Aorta (tissue), 5 donors: Measurements from ENCODE around the gene PFDN1. TPM values are rescaled to one million over a fixed set of nuclear protein-coding genes. Genes with fewer than 3 reads are reported as not detected.

Experiments used
- ATAC-seq: fragments of 200-7000 bp; cut with Tn5 transposase; one replicate; pipeline ENCODE4 v1.9.1; 2022; ENCODE audit warnings: moderate library complexity; ENCODE audit not compliant: low FRiP score
- DNase-seq, 2 donors: peaks; one replicate each; pipeline ENCODE4 v3.0.0-alpha.2; 2020
- H3K27ac ChIP-seq, 2 donors: one replicate each; pipeline ENCODE4 v1.5.1; 2013; ENCODE audit warnings: low read length in 2 of 2, mild to moderate bottlenecking in 2 of 2, moderate library complexity in 2 of 2, control low read depth in 1 of 2, inconsistent platforms in 1 of 2, low read depth in 1 of 2
- H3K27me3 ChIP-seq, 2 donors: one replicate each; pipeline ENCODE4 v1.6.1; 2013; ENCODE audit warnings: control low read depth in 1 of 2, low read length in 1 of 2, mild to moderate bottlenecking in 1 of 2, moderate library complexity in 1 of 2; ENCODE audit not compliant: insufficient read depth in 2 of 2, control insufficient read depth in 1 of 2
- H3K36me3 ChIP-seq, 2 donors: one replicate each; pipeline ENCODE4 v1.6.1; 2013; ENCODE audit warnings: control low read depth in 1 of 2, low read length in 1 of 2, mild to moderate bottlenecking in 1 of 2; ENCODE audit not compliant: insufficient read depth in 2 of 2, control insufficient read depth in 1 of 2
- H3K4me1 ChIP-seq, 2 donors: one replicate each; pipeline ENCODE4 v1.6.1; 2013; ENCODE audit warnings: low read length in 2 of 2, control low read depth in 1 of 2, mild to moderate bottlenecking in 1 of 2, moderate library complexity in 1 of 2; ENCODE audit not compliant: insufficient read depth in 2 of 2, control insufficient read depth in 1 of 2
- H3K4me3 ChIP-seq, 2 donors: one replicate each; pipeline ENCODE4 v1.5.1; 2013; ENCODE audit warnings: low read length in 2 of 2, control low read depth in 1 of 2, mild to moderate bottlenecking in 1 of 2
- H3K9me3 ChIP-seq: one replicate; pipeline ENCODE4 v1.6.1; 2013; ENCODE audit warnings: mild to moderate bottlenecking, low read length; ENCODE audit not compliant: control insufficient read depth
- WGBS, 2 donors: extraction: QIAGEN DNeasy Blood & Tissue Kit; methylation state at CpG; one replicate each; pipeline ENCODE4 v1.1.7; 2013; 5-methylcytosine and 5-hydroxymethylcytosine counted together
- intact Hi-C, 2 donors: fragments of 100-400 bp; cut with DNase I; formaldehyde crosslinking; loops; one replicate each; pipeline versions ENCODE4 v1.14.2 to v1.15.0; 2022
- polyA plus RNA-seq, 2 donors: library from polyadenylated mRNA; stranded (reverse); fragments of 200-250 nt; gene quantifications; one replicate each; pipeline ENCODE4 v1.2.3, GENCODE V29; 2013
- total RNA-seq, 2 donors: library from RNA; stranded (reverse); fragmentation: NEBNext Ultra II Directional; extraction: Animal tissue kit (Norgen Biotek cat#: 25700); gene quantifications; one replicate each; pipeline ENCODE4 v1.2.1, GENCODE V29; 2021
- donor health status: healthy with polysubstance abuse.
- donor health status: Bipolar disorder and iron deficiency.
- donor health status: DM: no; HTN: no; CAD: no.
- donor health status: DM: no; HTN: no; CAD: no.
- donor health status: DM: yes; HTN: yes; CAD: no.

The PFDN1 gene
- total and polyA plus RNA-seq, 4 donors, result 31.8 to 89.5 (median 58.8) TPM

- Histone ChIP-seq H3K36me3 (peaks cover 0 to 2% of the 10 kb centered on the region in 2 donors), H3K4me1 (no peaks in the 10 kb centered on the region), H3K4me3 (no peak overlapping the region), H3K27me3 (no peaks in the 10 kb centered on the region), H3K27ac (no peak overlapping the region), H3K9me3 (no peaks in the 10 kb centered on the region)
- 89 to 91% methylated on average over 7 of the region's 7 CpGs for WGBS, 2 donors
- DNase-seq, result no peak
- intact Hi-C loops, result no loop called here
- ATAC-seq, result no peak
Measured at GRCh38 chr5:140245926-140246325, 57.0 kb downstream of the PFDN1 start.

- intact Hi-C loops, result no loop called here
- no peaks in the 10 kb centered on the region for H3K4me1 ChIP-seq
- 87 to 93% methylated on average over 5 of the region's 5 CpGs for WGBS, 2 donors
- no peak for ATAC-seq
- peaks cover 0 to 2% of the 10 kb centered on the region in 2 donors for H3K36me3 ChIP-seq
- H3K9me3 ChIP-seq, result no peaks in the 10 kb centered on the region
- H3K4me3 ChIP-seq, result no peak overlapping the region
- H3K27ac ChIP-seq, result no peak overlapping the region
- H3K27me3 ChIP-seq, result no peaks in the 10 kb centered on the region
- no peak for DNase-seq
Measured at GRCh38 chr5:140245341-140245740, 57.6 kb downstream of the PFDN1 start.

GRCh38 chr5:140244525-140245025 is 58.3 kb downstream of the PFDN1 start:
- Histone ChIP-seq H3K4me1 (no peaks in the 10 kb centered on the region), H3K4me3 (no peak overlapping the region), H3K36me3 (peaks cover 0 to 2% of the 10 kb centered on the region in 2 donors), H3K27me3 (no peaks in the 10 kb centered on the region), H3K9me3 (no peaks in the 10 kb centered on the region), H3K27ac (no peak overlapping the region)
- intact Hi-C loops, result loop anchor here in 1 of 2 donors (1.0 kb wide), 1 partner anchor 107 kb away; no protein-coding TSS in a partner anchor
- DNase-seq (peak; percentile 95 to 96), ATAC-seq (peak; percentile 88)
- 7 to 9% methylated on average over 14 of the region's 14 CpGs for WGBS, 2 donors

GRCh38 chr5:140243706-140244250 is 59.1 kb downstream of the PFDN1 start:
- H3K27me3 ChIP-seq, result no peaks in the 10 kb centered on the region
- no peaks in the 10 kb centered on the region for H3K4me1 ChIP-seq
- H3K9me3 ChIP-seq, result no peaks in the 10 kb centered on the region
- WGBS, 2 donors, result 82 to 89% methylated on average over 4 of the region's 4 CpGs
- no peak overlapping the region for H3K4me3 ChIP-seq
- DNase-seq (no peak), ATAC-seq (no peak)
- no peak overlapping the region for H3K27ac ChIP-seq
- no peaks in the 10 kb centered on the region for H3K36me3 ChIP-seq
- intact Hi-C loops, result loop anchor here (1.0 to 2.0 kb wide), 2 partner anchors 108 to 113 kb away; no protein-coding TSS in a partner anchor

GRCh38 chr5:140242890-140243585 is 59.9 kb downstream of the PFDN1 start:
- H3K27me3 ChIP-seq, result no peaks in the 10 kb centered on the region
- WGBS, 2 donors, result 69 to 78% methylated on average over 4 of the region's 4 CpGs
- no peak for DNase-seq
- H3K36me3 ChIP-seq, result no peaks in the 10 kb centered on the region
- no peak overlapping the region for H3K27ac ChIP-seq
- no peak for ATAC-seq
- no peaks in the 10 kb centered on the region for H3K4me1 ChIP-seq
- H3K4me3 ChIP-seq, result no peak overlapping the region
- intact Hi-C loops, result loop anchor here in 1 of 2 donors (2.0 kb wide), 1 partner anchor 114 kb away; no protein-coding TSS in a partner anchor
- H3K9me3 ChIP-seq, result no peaks in the 10 kb centered on the region

GRCh38 chr5:140242099-140242498 is 60.8 kb downstream of the PFDN1 start:
- intact Hi-C loops, result loop anchor here in 1 of 2 donors (2.0 kb wide), 1 partner anchor 115 kb away; no protein-coding TSS in a partner anchor
- peak overlapping the region in 1 of 2 donors; percentile 13 for H3K27ac ChIP-seq
- DNase-seq (no peak), ATAC-seq (no peak)
- WGBS, 2 donors, result 84 to 85% methylated on average over 5 of the region's 5 CpGs
- H3K9me3 ChIP-seq, result no peaks in the 10 kb centered on the region
- no peak overlapping the region for H3K4me3 ChIP-seq
- no peaks in the 10 kb centered on the region for H3K4me1 ChIP-seq
- H3K27me3 ChIP-seq, result no peaks in the 10 kb centered on the region
- no peaks in the 10 kb centered on the region for H3K36me3 ChIP-seq

GRCh38 chr5:140240987-140241706 is 61.8 kb downstream of the PFDN1 start:
- Histone ChIP-seq H3K27ac (peak overlapping the region in 1 of 2 donors; percentile 13), H3K36me3 (no peaks in the 10 kb centered on the region)
- intact Hi-C loops, result loop anchor here (1.0 to 2.0 kb wide), 2 partner anchors 110 to 116 kb away; no protein-coding TSS in a partner anchor

GRCh38 chr5:140239939-140240700 is 62.8 kb downstream of the PFDN1 start:
- peak; percentile 80 to 87 for DNase-seq
- no peaks in the 10 kb centered on the region for H3K4me1 ChIP-seq

More at GRCh38 chr5:140240987-140241706, 61.8 kb downstream of the PFDN1 start:
- Histone ChIP-seq H3K4me1 (no peaks in the 10 kb centered on the region), H3K4me3 (no peak overlapping the region), H3K9me3 (no peaks in the 10 kb centered on the region), H3K27me3 (no peaks in the 10 kb centered on the region)
- peak; percentile 72 for ATAC-seq
- DNase-seq, result peak; percentile 92 to 94
- WGBS, 2 donors, result 29 to 30% methylated on average over 9 of the region's 9 CpGs

More at GRCh38 chr5:140239939-140240700, 62.8 kb downstream of the PFDN1 start:
- Histone ChIP-seq H3K9me3 (no peaks in the 10 kb centered on the region), H3K27ac (no peak overlapping the region), H3K4me3 (no peak overlapping the region), H3K27me3 (no peaks in the 10 kb centered on the region), H3K36me3 (no peaks in the 10 kb centered on the region)
- intact Hi-C loops, result loop anchor here in 1 of 2 donors (2.0 kb wide), 1 partner anchor 111 kb away; no protein-coding TSS in a partner anchor
- 38 to 39% methylated on average over 11 of the region's 11 CpGs for WGBS, 2 donors
- ATAC-seq, result peak; percentile 51
